Testis (tissue), 2 donors: ENCODE results near the gene GK2.

ENCODE experiments used
- POLR2A ChIP-seq: fragments of 450-650 bp; IDR thresholded peaks from one replicate; pipeline ENCODE4 v1.6.1; 2017; ENCODE audit warnings: antibody characterized with exemption, mild to moderate bottlenecking, moderate library complexity
- TF ChIP-seq, protein P1 (sequence below), 3 experiments: fragments of 450-650 bp in 2 of 3; fragments of 200-600 bp in 1 of 3; sonication (generic) in 1 of 3; IDR thresholded peaks; one replicate each; pipeline ENCODE4 v1.5.1; 2016 to 2019; ENCODE audit warnings: antibody characterized with exemption in 3 of 3, mild to moderate bottlenecking in 2 of 3, moderate library complexity in 1 of 3

DNA sequence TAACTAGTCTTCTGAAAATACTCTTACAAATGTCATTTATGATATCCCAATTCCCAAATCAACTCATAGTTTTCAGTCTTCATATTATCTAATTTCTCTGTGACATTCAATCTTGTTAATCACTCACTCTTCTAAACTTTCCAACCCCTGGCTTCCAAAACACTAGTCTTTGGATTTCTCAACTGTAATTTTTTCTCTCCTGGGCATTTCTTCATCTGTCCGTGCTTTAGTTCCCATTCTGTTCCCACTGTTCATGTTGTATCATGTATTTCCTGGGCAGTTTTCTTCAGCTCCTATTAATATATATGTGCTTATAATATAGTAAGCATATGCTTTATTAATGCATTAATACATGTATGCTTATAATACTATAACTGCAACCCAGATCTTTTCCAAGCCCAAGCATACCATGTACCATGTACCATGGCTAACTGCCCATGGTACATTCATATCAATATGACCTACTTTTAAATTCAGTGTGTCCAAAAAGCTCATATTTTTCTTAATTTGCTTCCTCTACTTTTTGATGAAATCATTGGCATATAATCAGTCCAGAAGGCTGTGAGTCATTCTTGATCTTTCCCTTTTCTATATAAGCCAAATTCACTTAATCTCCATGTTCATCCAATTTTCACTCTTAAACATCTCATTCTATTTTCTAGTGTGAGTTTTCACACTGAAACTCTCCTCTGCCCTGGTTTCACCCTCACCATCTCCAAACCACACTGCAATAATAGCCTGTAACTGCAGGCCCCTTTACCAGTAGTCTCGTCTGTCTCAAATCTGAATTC, 21.3 kb upstream of the GK2 start:
- no peak for TF ChIP-seq POLR2A
- TF ChIP-seq, protein P1, sequence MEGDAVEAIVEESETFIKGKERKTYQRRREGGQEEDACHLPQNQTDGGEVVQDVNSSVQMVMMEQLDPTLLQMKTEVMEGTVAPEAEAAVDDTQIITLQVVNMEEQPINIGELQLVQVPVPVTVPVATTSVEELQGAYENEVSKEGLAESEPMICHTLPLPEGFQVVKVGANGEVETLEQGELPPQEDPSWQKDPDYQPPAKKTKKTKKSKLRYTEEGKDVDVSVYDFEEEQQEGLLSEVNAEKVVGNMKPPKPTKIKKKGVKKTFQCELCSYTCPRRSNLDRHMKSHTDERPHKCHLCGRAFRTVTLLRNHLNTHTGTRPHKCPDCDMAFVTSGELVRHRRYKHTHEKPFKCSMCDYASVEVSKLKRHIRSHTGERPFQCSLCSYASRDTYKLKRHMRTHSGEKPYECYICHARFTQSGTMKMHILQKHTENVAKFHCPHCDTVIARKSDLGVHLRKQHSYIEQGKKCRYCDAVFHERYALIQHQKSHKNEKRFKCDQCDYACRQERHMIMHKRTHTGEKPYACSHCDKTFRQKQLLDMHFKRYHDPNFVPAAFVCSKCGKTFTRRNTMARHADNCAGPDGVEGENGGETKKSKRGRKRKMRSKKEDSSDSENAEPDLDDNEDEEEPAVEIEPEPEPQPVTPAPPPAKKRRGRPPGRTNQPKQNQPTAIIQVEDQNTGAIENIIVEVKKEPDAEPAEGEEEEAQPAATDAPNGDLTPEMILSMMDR (IDR thresholded peaks at IDR 0.05), result no peak
